ENCODE measurements around the gene AUNIP.

DNA sequence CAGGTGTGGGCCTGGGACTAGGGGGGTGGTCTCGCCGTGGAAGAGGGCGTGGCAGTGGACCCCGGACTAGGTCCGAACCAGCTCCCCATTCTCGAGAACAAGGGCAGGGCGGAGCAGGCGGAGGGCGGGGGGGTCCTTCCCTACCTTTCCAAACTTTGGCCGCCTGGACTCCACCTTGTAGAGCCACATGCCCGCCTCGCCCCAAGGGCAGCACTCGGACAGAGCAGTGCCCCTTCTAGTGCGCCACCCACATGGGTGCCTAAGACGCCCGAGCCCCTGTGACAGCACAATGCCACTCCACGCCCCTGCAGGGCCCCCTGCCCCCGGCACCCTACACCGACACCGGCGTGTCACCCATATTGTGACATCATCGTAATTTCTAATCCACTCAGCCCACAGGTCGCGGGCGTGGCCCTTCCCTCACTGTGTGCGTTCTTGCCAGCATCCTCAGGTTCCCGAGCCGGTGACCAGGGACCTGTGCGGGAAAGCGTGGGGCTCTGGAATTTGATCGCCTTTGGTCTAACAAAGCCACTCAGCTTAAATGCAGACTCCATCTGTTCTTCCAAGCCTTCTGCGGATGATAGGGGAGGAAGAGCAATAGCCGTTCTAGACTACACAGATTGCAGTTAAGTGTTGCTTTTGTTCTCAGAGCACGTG, 47.5 kb upstream of the AUNIP start:
- TF ChIP-seq, protein P1, sequence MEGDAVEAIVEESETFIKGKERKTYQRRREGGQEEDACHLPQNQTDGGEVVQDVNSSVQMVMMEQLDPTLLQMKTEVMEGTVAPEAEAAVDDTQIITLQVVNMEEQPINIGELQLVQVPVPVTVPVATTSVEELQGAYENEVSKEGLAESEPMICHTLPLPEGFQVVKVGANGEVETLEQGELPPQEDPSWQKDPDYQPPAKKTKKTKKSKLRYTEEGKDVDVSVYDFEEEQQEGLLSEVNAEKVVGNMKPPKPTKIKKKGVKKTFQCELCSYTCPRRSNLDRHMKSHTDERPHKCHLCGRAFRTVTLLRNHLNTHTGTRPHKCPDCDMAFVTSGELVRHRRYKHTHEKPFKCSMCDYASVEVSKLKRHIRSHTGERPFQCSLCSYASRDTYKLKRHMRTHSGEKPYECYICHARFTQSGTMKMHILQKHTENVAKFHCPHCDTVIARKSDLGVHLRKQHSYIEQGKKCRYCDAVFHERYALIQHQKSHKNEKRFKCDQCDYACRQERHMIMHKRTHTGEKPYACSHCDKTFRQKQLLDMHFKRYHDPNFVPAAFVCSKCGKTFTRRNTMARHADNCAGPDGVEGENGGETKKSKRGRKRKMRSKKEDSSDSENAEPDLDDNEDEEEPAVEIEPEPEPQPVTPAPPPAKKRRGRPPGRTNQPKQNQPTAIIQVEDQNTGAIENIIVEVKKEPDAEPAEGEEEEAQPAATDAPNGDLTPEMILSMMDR (IDR thresholded peaks at IDR 0.05; ENCODE audit: insufficient read depth, low read length, poor library complexity, severe bottlenecking): no peak
- no peak for TF ChIP-seq EZH2phosphoT487 (conservative IDR thresholded peaks at IDR 0.05; ENCODE audit: low read length)
